K562 (cell line): ENCODE results near the gene SFI1. TPM values are rescaled to one million over a fixed set of nuclear protein-coding genes. Genes with fewer than 3 reads are reported as not detected.

Experiments used
- ATAC-seq: fragments of 200-7000 bp; cut with Tn5 transposase; 3 replicates; pipeline ENCODE4 v1.9.1; 2020; ENCODE audit warnings: moderate library complexity
- BruUV-seq: library from RNA; stranded (reverse); fragments of 400-500 nt; replicated peaks from 2 replicates; lab custom pipeline; 2021; lab: Mats Ljungman, UMichigan
- CTCF ChIA-PET: fragments of 300-600 bp; formaldehyde crosslinking; extraction: SDS; loops from one replicate; lab custom pipeline; 2021; ENCODE audit warnings: low intra/inter-chr PET ratio; lab: Yijun Ruan, JAX
- POLR2A ChIA-PET: fragments of 300-600, 350-650 bp; sonication (Branson Sonifier 250); formaldehyde crosslinking; extraction: SDS; loops from one replicate; lab custom pipeline; 2021; ENCODE audit warnings: antibody characterized with exemption, inconsistent platforms; lab: Yijun Ruan, JAX
- DNase-seq, 4 experiments: peaks; one replicate each; pipeline versions ENCODE4 v3.0.0 to v3.0.0-alpha.2; 2011 to 2018; ENCODE audit warnings: low spot score in 3 of 4, mixed read lengths in 3 of 4; ENCODE audit errors: extremely low read depth in 1 of 4
- FAIRE-seq: peaks from 2 replicates; lab custom pipeline; 2011; peaks lifted over from hg19 to GRCh38; lab: Jason Lieb, UNC
- H2AFZ ChIP-seq: 2 replicates; pipeline ENCODE4 v1.6.0; 2011; ENCODE audit warnings: low read depth, low read length, control low read depth, inconsistent platforms
- H3K27ac ChIP-seq: fragments of 200-600 bp; 3 replicates; pipeline ENCODE4 v1.8.0; 2011; ENCODE audit warnings: low read depth, mild to moderate bottlenecking, control low read depth, inconsistent platforms, low read length, moderate library complexity, mixed read lengths; ENCODE audit errors: extremely low read depth
- H3K27me3 ChIP-seq, 2 experiments: fragments of 300-600 bp in 1 of 2; 2 replicates in 1 of 2; 3 replicates in 1 of 2; pipeline versions ENCODE4 v1.6.0 to v1.8.0; 2011; ENCODE audit warnings: inconsistent platforms in 2 of 2, low read length in 2 of 2, mild to moderate bottlenecking in 1 of 2, mixed read lengths in 1 of 2, moderate library complexity in 1 of 2; ENCODE audit not compliant: control insufficient read depth in 2 of 2, insufficient read depth in 2 of 2
- H3K36me3 ChIP-seq: fragments of 300-600 bp; 3 replicates; pipeline ENCODE4 v1.8.0; 2011; ENCODE audit warnings: mild to moderate bottlenecking, low read length, inconsistent platforms; ENCODE audit not compliant: control insufficient read depth, insufficient read depth
- H3K4me1 ChIP-seq, 2 experiments: fragments of 200-600 bp in 1 of 2; replicated peaks in 1 of 2; 2 replicates in 1 of 2; 3 replicates in 1 of 2; pipeline versions ENCODE4 v1.5.1 to v1.8.0; 2011; ENCODE audit warnings: inconsistent platforms in 2 of 2, low read length in 2 of 2, mild to moderate bottlenecking in 1 of 2, mixed read lengths in 1 of 2, moderate library complexity in 1 of 2; ENCODE audit not compliant: control insufficient read depth in 2 of 2, insufficient read depth in 2 of 2
- H3K4me2 ChIP-seq: 2 replicates; pipeline ENCODE4 v1.6.1; 2011; ENCODE audit warnings: low read length, control low read depth, inconsistent platforms, mixed read lengths; ENCODE audit not compliant: insufficient read depth
- H3K4me3 ChIP-seq: fragments of 200-600 bp; sonication (generic), shearing (Covaris generic); 2 replicates; pipeline ENCODE4 v1.5.1; 2016; ENCODE audit warnings: control low read depth, inconsistent platforms
- H3K79me2 ChIP-seq: fragments of 200-600 bp; 3 replicates; pipeline ENCODE4 v1.8.0; 2011; ENCODE audit warnings: low read length, inconsistent platforms; ENCODE audit not compliant: control insufficient read depth, insufficient read depth
- H3K9ac ChIP-seq, 2 experiments: 2 replicates each; pipeline versions ENCODE4 v1.6.0 to v1.6.1; 2011; ENCODE audit warnings: low read depth in 2 of 2, low read length in 2 of 2, control low read depth in 1 of 2, inconsistent platforms in 1 of 2, mild to moderate bottlenecking in 1 of 2, mixed read lengths in 1 of 2; ENCODE audit not compliant: insufficient read depth in 1 of 2
- H3K9me1 ChIP-seq: one replicate; pipeline ENCODE4 v1.6.0; 2011; ENCODE audit warnings: inconsistent platforms, mild to moderate bottlenecking, low read length, moderate library complexity; ENCODE audit not compliant: control insufficient read depth, insufficient read depth
- H3K9me3 ChIP-seq: replicated peaks from 2 replicates; pipeline ENCODE4 v1.5.1; 2011; ENCODE audit warnings: low read depth, low read length, inconsistent platforms; ENCODE audit not compliant: control insufficient read depth, insufficient read depth
- H4K20me1 ChIP-seq: replicated peaks from 2 replicates; pipeline ENCODE4 v1.6.1; 2011; ENCODE audit warnings: low read length, inconsistent platforms, mixed read lengths; ENCODE audit not compliant: control insufficient read depth, insufficient read depth
- KLF1 ChIP-seq: fragments of 450-650 bp; IDR thresholded peaks from 2 replicates; pipeline ENCODE4 v1.6.1; 2016; ENCODE audit warnings: missing genetic modification characterization, missing compliant biosample characterization
- NFE2 ChIP-seq: IDR thresholded peaks from 2 replicates; pipeline ENCODE4 v1.6.1; 2014; ENCODE audit warnings: antibody characterized with exemption, low read depth
- PHF21A ChIP-seq: fragments of 450-650 bp; IDR thresholded peaks from 2 replicates; pipeline ENCODE4 v1.6.1; 2017; ENCODE audit warnings: low read depth, borderline replicate concordance
- ZNF324 ChIP-seq: fragments of 250-450 bp; sonication (Bioruptor Pico); IDR thresholded peaks from 2 replicates; pipeline ENCODE4 v1.4.0; 2020; ENCODE audit warnings: mild to moderate bottlenecking
- WGBS: fragments of 100-300 bp; shearing (Covaris generic); methylation state at CpG from one replicate; pipeline ENCODE4 v1.1.6; 2016; ENCODE audit warnings: low coverage, mixed read lengths; ENCODE audit not compliant: insufficient coverage; ENCODE audit errors: missing lambda C conversion rate; 5-methylcytosine and 5-hydroxymethylcytosine counted together
- in situ Hi-C: fragments of 300-500 bp; cut with MboI; formaldehyde crosslinking; loops from 4 replicates; pipeline ENCODE4 v1.15.0; 2018; ENCODE audit warnings: inconsistent platforms, mixed read lengths
- intact Hi-C: fragments of 100-400 bp; cut with micrococcal nuclease; formaldehyde crosslinking; loops from 2 replicates; pipeline ENCODE4 v1.14.2; 2022
- polyA plus RNA-seq, 8 experiments: library from polyadenylated mRNA; depleted of rRNA in 4 of 8; stranded (reverse) in 5 of 8; unstranded in 3 of 8; fragments of >200 nt; fragmentation: Nextera tagmentation in 2 of 8; fragmentation: Illumina TruSeq in 1 of 8; extraction: Ambion mirVana in 2 of 8; extraction: Trizol in 1 of 8; gene quantifications; 2 replicates each; pipeline versions ENCODE4 v1.2.1 to v1.2.3, GENCODE V29; 2011 to 2014; ENCODE audit warnings: inconsistent platforms in 1 of 8, missing spikeins in 1 of 8
- total RNA-seq, 7 experiments: library from RNA; depleted of rRNA in 6 of 7; stranded (reverse); fragments of >200 nt in 6 of 7; fragmentation: Illumina TruSeq in 2 of 7; extraction: Trizol in 2 of 7; gene quantifications; 2 replicates each; pipeline versions ENCODE4 v1.2.1 to v1.2.3, GENCODE V29; 2011 to 2021; ENCODE audit warnings: low replicate concordance in 1 of 7
- TF ChIP-seq, protein P1 (sequence below): IDR thresholded peaks from 2 replicates; pipeline ENCODE4 v1.6.1; 2011; ENCODE audit not compliant: insufficient read length; ENCODE audit errors: extremely low read depth

The SFI1 gene
- total and polyA plus RNA-seq, 9 of the 15 experiments (the other 6 are each of a cell fraction or from before 2014, with no cell fraction given): 3.0 to 25.6 (median 14.1) TPM

DNA sequence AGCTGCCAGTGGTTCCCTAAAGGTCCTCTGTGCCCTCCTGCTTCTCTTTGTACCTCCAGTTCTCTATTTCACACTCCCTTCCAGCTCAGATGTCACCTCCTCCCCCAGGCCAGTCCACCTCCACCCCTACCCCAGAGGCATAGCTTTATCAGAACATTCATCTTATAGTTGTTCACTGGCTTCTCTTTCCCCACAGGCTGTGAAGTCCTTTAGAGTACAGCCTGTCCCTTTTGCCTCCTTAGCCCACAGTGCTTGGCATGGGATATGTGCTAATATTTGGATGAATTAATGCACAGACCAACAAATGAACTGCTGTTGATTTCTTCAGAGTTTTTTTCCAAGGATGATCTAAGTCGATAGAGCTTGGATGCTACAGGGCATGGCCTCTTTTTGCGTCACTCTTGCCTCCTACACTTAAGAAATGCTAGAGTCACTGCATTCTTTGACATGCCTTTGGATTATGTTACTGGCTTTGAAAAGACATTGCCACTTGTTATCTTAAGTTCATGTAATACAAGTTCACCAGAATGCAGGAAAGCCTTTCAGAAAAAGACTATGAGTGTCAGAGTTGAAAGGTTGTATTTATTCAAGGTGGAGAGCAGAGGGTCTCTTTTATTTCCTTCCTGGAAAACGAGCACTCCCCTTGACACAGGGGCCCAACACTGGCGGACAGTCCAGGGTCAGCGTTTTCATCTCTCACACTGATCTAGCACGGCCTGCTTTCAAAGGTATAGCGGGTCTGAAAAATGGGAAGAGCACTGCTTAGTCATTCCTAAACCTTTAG lies 90.0 kb downstream of the SFI1 start:
- no peak overlapping the region; the same call in 1 of the 2 replicates for H3K4me2 ChIP-seq
- TF ChIP-seq ZNF324: no peak
- peak; percentile 43; the same call in 1 of the 2 replicates for TF ChIP-seq NFE2
- no peak for TF ChIP-seq PHF21A
- TF ChIP-seq, protein P1, sequence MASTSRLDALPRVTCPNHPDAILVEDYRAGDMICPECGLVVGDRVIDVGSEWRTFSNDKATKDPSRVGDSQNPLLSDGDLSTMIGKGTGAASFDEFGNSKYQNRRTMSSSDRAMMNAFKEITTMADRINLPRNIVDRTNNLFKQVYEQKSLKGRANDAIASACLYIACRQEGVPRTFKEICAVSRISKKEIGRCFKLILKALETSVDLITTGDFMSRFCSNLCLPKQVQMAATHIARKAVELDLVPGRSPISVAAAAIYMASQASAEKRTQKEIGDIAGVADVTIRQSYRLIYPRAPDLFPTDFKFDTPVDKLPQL: no peak
- TF ChIP-seq KLF1: no peak
- TF ChIP-seq, all 486 proteins: peak for 1
- Histone ChIP-seq H3K9ac (0 out of 4 replicates have a peak overlapping the region, but pooled peaks of 1 of the 2 experiments have one; percentile 7), H3K36me3 (peaks cover 22% of the 10 kb centered on the region; the same call in 2 of the 3 replicates), H3K79me2 (no peaks in the 10 kb centered on the region), H2AFZ (peak overlapping the region; percentile 35; the same call in 1 of the 2 replicates), H3K27ac (peak overlapping the region; percentile 72), H4K20me1 (no peaks in the 10 kb centered on the region), H3K4me3 (no peak overlapping the region), H3K27me3 (no peaks in the 10 kb centered on the region), H3K4me1 (peaks cover 9 to 32% of the 10 kb centered on the region in 2 experiments), H3K9me1 (no peaks in the 10 kb centered on the region), H3K9me3 (peaks cover 6% of the 10 kb centered on the region)
- ChIA-PET CTCF (no interaction called here), POLR2A (interaction anchor here (0.8 to 1.2 kb wide), 3 partner anchors 12 to 17 kb away, joined by 3 to 4 read pairs (median 4); no protein-coding TSS in a partner anchor)
- ATAC-seq (peak; percentile 60), FAIRE-seq (peak; percentile 59), DNase-seq (peak in 1 of 4 experiments; percentile 32)
- intact Hi-C loops: no loop called here
- no TSS peak for BruUV-seq
- in situ Hi-C loops: no loop called here
- WGBS: 6% methylated on average over 6 of the region's 7 CpGs
